CD4-positive, alpha-beta T cell (primary cell): ENCODE results near the gene DPYSL4. TPM values are rescaled to one million over a fixed set of nuclear protein-coding genes. Genes with fewer than 3 reads are reported as not detected.

Experiments
- ATAC-seq: fragments of 200-7000 bp; cut with Tn5 transposase; one replicate; pipeline ENCODE4 v1.10.0; 2022; ENCODE audit warnings: mild to moderate bottlenecking; ENCODE audit not compliant: poor library complexity
- CTCF ChIA-PET: fragments of 350-600 bp; sonication (Branson Sonifier 250); formaldehyde crosslinking; loops from one replicate; lab custom pipeline; 2021; ENCODE audit warnings: antibody characterized with exemption, inconsistent platforms; lab: Charles Lee
- POLR2A ChIA-PET: fragments of 350-600 bp; sonication (Branson Sonifier 250); formaldehyde crosslinking; loops from one replicate; lab custom pipeline; 2021; ENCODE audit warnings: antibody characterized with exemption, inconsistent platforms; lab: Charles Lee
- DNase-seq, 14 experiments: peaks; one replicate each; pipeline ENCODE4 v3.0.0-alpha.2; 2013 to 2020; ENCODE audit warnings: mixed read lengths in 2 of 14
- H3K27ac ChIP-seq, 2 donors: one replicate each; pipeline versions ENCODE4 v1.5.1 to v1.7.0; 2013; ENCODE audit warnings: low read length in 2 of 2, low read depth in 1 of 2, mild to moderate bottlenecking in 1 of 2
- H3K27me3 ChIP-seq, 2 experiments: 1 replicate in 1 of 2; 2 replicates in 1 of 2; pipeline versions ENCODE4 v1.6.1 to v1.7.0; 2013; ENCODE audit warnings: low read length in 2 of 2, control low read depth in 1 of 2, mild to moderate bottlenecking in 1 of 2, moderate library complexity in 1 of 2; ENCODE audit not compliant: insufficient read depth in 2 of 2, control insufficient read depth in 1 of 2
- H3K36me3 ChIP-seq: one replicate; pipeline ENCODE4 v1.6.1; 2013; ENCODE audit warnings: low read length, control low read depth; ENCODE audit not compliant: insufficient read depth
- H3K4me1 ChIP-seq: one replicate; pipeline ENCODE4 v1.6.1; 2013; ENCODE audit warnings: low read length, control low read depth; ENCODE audit not compliant: insufficient read depth
- H3K4me3 ChIP-seq: one replicate; pipeline ENCODE4 v1.5.1; 2013; ENCODE audit warnings: mild to moderate bottlenecking, low read length, moderate library complexity
- H3K9me3 ChIP-seq, 2 experiments: 1 replicate in 1 of 2; 2 replicates in 1 of 2; pipeline versions ENCODE4 v1.6.1 to v1.7.0; 2013; ENCODE audit warnings: low read length in 2 of 2, mild to moderate bottlenecking in 2 of 2, control low read depth in 1 of 2, moderate library complexity in 1 of 2; ENCODE audit not compliant: control insufficient read depth in 1 of 2, insufficient read depth in 1 of 2
- H3K27ac Mint-ChIP-seq: one replicate; pipeline ENCODE4 v1.8.0; 2020; ENCODE audit warnings: mixed read lengths
- H3K27me3 Mint-ChIP-seq: one replicate; pipeline ENCODE4 v1.8.0; 2021; ENCODE audit warnings: mixed read lengths
- H3K36me3 Mint-ChIP-seq: one replicate; pipeline ENCODE4 v1.8.0; 2021; ENCODE audit warnings: low read depth, mixed read lengths
- H3K4me1 Mint-ChIP-seq: one replicate; pipeline ENCODE4 v1.8.0; 2021; ENCODE audit warnings: low read depth, mixed read lengths
- H3K4me3 Mint-ChIP-seq: one replicate; pipeline ENCODE4 v1.8.0; 2020; ENCODE audit warnings: mild to moderate bottlenecking, mixed read lengths
- H3K9me3 Mint-ChIP-seq: one replicate; pipeline ENCODE4 v1.8.0; 2020; ENCODE audit warnings: mixed read lengths
- intact Hi-C, 2 experiments: fragments of 100-400 bp; cut with DNase I in 1 of 2; cut with micrococcal nuclease in 1 of 2; formaldehyde crosslinking; loops; one replicate each; pipeline versions ENCODE4 v1.15.1 to v1.9.0; 2023 to 2025; cut with DNase I, micrococcal nuclease
- total RNA-seq, 174 experiments: library from RNA in 2 of 174; stranded (reverse) in 2 of 174; gene quantifications; one replicate each; pipeline ENCODE4 v1.2.3 and lab custom pipeline; 2021 to 2026
- TF ChIP-seq, protein P1 (sequence below): fragments of 200-600 bp; IDR thresholded peaks from one replicate; pipeline ENCODE4 v1.8.0; 2022; ENCODE audit warnings: antibody characterized with exemption, mild to moderate bottlenecking

Gene DPYSL4
- total RNA-seq, 2 experiments from 2014 or later: 0.64 to 0.96 TPM

DNA sequence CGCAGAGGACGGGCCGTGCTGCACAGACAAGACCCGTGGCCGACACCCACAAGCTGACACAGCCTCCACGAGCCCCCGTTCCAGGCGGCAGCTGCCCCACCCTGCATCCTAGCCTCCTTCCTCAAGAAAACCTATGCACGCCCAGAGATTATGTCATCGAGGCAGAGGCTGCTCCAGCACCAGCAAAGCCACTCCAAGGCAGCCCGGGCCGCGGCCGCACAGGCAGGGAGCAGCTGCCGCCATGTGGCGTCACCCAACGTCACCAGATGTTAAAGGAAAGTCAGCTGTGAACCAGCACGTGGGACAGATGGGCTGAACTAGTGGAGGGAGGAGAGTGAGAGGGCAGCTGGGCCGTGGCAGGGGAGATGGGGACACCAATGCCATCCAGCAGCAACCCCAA is 61.2 kb downstream of the DPYSL4 start:
- Mint-ChIP-seq H3K36me3 (no peaks in the 10 kb centered on the region), H3K27ac (no peak overlapping the region), H3K27me3 (no peaks in the 10 kb centered on the region), H3K4me3 (no peak overlapping the region), H3K4me1 (no peaks in the 10 kb centered on the region), H3K9me3 (no peaks in the 10 kb centered on the region)
- Histone ChIP-seq H3K4me1 (peaks cover 6% of the 10 kb centered on the region), H3K9me3 (no peaks in the 10 kb centered on the region), H3K27me3 (no peaks in the 10 kb centered on the region), H3K4me3 (no peak overlapping the region), H3K27ac (no peak overlapping the region), H3K36me3 (no peaks in the 10 kb centered on the region)
- POLR2A ChIA-PET: no interaction called here
- ATAC-seq (no peak), DNase-seq (no peak)
- CTCF ChIA-PET: no interaction called here
- intact Hi-C loops: no loop called here
- TF ChIP-seq, protein P1, sequence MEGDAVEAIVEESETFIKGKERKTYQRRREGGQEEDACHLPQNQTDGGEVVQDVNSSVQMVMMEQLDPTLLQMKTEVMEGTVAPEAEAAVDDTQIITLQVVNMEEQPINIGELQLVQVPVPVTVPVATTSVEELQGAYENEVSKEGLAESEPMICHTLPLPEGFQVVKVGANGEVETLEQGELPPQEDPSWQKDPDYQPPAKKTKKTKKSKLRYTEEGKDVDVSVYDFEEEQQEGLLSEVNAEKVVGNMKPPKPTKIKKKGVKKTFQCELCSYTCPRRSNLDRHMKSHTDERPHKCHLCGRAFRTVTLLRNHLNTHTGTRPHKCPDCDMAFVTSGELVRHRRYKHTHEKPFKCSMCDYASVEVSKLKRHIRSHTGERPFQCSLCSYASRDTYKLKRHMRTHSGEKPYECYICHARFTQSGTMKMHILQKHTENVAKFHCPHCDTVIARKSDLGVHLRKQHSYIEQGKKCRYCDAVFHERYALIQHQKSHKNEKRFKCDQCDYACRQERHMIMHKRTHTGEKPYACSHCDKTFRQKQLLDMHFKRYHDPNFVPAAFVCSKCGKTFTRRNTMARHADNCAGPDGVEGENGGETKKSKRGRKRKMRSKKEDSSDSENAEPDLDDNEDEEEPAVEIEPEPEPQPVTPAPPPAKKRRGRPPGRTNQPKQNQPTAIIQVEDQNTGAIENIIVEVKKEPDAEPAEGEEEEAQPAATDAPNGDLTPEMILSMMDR: no peak

DNA sequence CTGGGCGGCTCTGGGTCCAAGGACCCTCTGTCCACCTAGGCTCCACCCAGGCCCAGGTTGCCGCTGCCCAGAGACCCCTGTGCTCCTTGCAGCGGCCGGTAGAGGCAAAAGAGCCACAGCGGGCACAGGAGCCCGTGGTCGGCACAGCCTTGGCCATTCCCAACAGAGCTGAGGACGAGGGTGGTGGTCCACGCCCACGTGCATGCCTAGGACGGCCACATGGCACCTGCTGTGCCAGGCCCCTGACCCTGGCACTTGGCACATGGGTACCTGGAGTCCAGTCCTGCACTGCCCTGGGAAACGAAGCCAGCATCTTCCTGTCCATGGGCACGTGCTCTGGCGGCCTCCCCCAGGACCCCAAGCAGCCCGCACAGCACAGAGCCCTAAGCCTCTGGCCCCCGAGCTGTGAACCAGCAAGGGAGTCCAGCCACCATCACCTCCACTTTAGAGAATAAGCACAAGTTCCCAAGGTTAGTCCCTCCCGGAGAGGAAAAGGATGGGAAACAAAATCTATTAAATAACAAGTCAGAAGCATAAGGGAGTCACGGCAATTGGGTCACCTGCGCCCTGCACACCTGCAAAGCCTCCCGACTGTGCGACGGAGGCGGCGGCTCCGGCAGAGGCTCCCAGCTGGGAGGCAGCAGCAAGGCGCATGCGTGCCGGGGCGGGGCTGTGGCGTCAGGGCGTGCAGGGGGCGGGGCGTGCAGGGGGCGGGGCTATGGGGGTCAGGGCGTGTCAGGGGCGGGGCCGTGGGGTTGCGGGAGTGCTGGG is 61.9 kb downstream of the DPYSL4 start:
- no peaks in the 10 kb centered on the region for H3K9me3 Mint-ChIP-seq
- H3K4me1 Mint-ChIP-seq: no peaks in the 10 kb centered on the region
- DNase-seq: peak; percentile 23 to 76 (median 42)
- H3K27ac Mint-ChIP-seq: no peak overlapping the region
- no peaks in the 10 kb centered on the region for H3K36me3 Mint-ChIP-seq
- Histone ChIP-seq H3K27ac (no peak overlapping the region), H3K4me3 (peak overlapping the region; percentile 24), H3K9me3 (no peaks in the 10 kb centered on the region), H3K36me3 (no peaks in the 10 kb centered on the region), H3K27me3 (no peaks in the 10 kb centered on the region), H3K4me1 (peaks cover 6% of the 10 kb centered on the region)
- no peaks in the 10 kb centered on the region for H3K27me3 Mint-ChIP-seq
- ChIA-PET POLR2A (no interaction called here), CTCF (no interaction called here)
- intact Hi-C loops: no loop called here
- TF ChIP-seq, protein P1: no peak
- ATAC-seq: peak; percentile 71
- no peak overlapping the region for H3K4me3 Mint-ChIP-seq

DNA sequence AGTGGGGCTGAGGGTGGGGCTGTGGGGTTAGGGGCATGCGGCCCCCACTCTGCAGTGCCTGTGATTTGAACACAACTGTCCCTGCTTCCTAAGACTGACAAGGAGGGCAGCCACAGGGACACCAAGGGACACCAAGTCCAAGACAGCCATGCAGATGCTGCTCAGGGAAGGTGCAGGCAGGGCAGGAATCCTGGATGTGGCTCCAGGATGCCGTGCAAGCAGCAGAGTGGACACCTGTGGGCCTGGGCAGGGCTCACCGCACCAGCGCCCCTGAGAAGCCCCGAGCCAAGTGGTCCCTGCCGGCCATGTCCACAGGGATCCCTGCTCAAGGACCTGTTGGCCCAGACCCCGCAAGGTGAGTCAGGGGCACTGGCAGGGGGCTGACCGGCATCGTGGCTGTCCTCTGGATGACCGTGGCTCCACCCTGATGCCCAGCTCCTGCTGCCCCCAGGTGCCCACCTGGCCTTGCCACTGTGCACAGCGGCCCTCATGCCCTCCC is 62.5 kb downstream of the DPYSL4 start:
- ATAC-seq (no peak), DNase-seq (no peak)
- Mint-ChIP-seq H3K4me3 (no peak overlapping the region), H3K4me1 (no peaks in the 10 kb centered on the region), H3K27ac (no peak overlapping the region), H3K9me3 (no peaks in the 10 kb centered on the region), H3K27me3 (no peaks in the 10 kb centered on the region), H3K36me3 (no peaks in the 10 kb centered on the region)
- ChIA-PET POLR2A (no interaction called here), CTCF (no interaction called here)
- Histone ChIP-seq H3K36me3 (no peaks in the 10 kb centered on the region), H3K27me3 (no peaks in the 10 kb centered on the region), H3K4me3 (no peak overlapping the region), H3K4me1 (peaks cover 6% of the 10 kb centered on the region), H3K27ac (no peak overlapping the region), H3K9me3 (no peaks in the 10 kb centered on the region)
- intact Hi-C loops: no loop called here
- TF ChIP-seq, protein P1: no peak
